Fibroblast of villous mesenchyme (primary cell): ENCODE results near the gene KRTAP10-10. TPM values are rescaled to one million over a fixed set of nuclear protein-coding genes. Genes with fewer than 3 reads are reported as not detected.
"Not testable (repeated sequence)": the region's sequence is repeated elsewhere in the genome, so short reads cannot be mapped to it uniquely, and the experiment has no call there.

Experiments
- DNase-seq: peaks from one replicate; pipeline ENCODE4 v3.0.0-alpha.2; 2010; ENCODE audit warnings: low read depth
- H3K4me3 ChIP-seq: 2 replicates; pipeline ENCODE4 v1.5.1; 2011; ENCODE audit warnings: low read depth, mild to moderate bottlenecking, low read length
- total RNA-seq: library from RNA; depleted of rRNA; stranded (reverse); fragments of >200 nt; gene quantifications from 2 replicates; pipeline ENCODE4 v1.2.3, GENCODE V29; 2012
- TF ChIP-seq, protein P1 (sequence below): IDR thresholded peaks from 2 replicates; pipeline ENCODE4 v1.5.1; 2012; ENCODE audit warnings: low read depth, mild to moderate bottlenecking, low read length; ENCODE audit not compliant: insufficient read depth

Gene KRTAP10-10
- total RNA-seq, 1 donor, result not detected

DNA sequence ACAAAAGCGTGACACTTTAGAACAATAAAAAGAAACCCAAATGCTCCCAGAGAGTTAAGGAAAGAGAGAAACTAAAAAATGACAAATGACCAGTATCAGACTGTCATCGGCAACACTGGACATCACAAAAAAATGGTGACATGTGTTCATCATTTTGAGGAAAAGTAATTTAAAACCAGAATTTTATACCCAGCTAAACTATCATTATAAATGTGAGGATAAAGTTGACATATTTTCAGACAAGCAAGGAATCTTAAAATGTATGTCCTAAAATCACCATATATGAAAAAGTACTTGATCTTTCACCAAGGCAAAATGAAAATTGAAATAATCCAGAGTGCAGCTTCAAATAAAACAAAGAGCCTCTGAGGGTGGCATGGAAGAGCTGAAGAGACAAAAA lies 7.7 kb downstream of the KRTAP10-10 start:
- H3K4me3 ChIP-seq, result no peak overlapping the region
- no peak for DNase-seq
- TF ChIP-seq, protein P1, sequence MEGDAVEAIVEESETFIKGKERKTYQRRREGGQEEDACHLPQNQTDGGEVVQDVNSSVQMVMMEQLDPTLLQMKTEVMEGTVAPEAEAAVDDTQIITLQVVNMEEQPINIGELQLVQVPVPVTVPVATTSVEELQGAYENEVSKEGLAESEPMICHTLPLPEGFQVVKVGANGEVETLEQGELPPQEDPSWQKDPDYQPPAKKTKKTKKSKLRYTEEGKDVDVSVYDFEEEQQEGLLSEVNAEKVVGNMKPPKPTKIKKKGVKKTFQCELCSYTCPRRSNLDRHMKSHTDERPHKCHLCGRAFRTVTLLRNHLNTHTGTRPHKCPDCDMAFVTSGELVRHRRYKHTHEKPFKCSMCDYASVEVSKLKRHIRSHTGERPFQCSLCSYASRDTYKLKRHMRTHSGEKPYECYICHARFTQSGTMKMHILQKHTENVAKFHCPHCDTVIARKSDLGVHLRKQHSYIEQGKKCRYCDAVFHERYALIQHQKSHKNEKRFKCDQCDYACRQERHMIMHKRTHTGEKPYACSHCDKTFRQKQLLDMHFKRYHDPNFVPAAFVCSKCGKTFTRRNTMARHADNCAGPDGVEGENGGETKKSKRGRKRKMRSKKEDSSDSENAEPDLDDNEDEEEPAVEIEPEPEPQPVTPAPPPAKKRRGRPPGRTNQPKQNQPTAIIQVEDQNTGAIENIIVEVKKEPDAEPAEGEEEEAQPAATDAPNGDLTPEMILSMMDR, result no peak

- not testable (repeated sequence) for DNase-seq, H3K4me3 ChIP-seq
Measured at GRCh38 chr21:44646366-44647221, 9.4 kb downstream of the KRTAP10-10 start, which contains the start of gene KRTAP10-11. Gene KRTAP10-11, plus strand, starts transcription at chr21:44646414. Its CDS starts 45 bp downstream, at chr21:44646459.

- no peak for DNase-seq
- no peak overlapping the region for H3K4me3 ChIP-seq
Measured at GRCh38 chr21:44647222-44647552, 10.0 kb downstream of the KRTAP10-10 start.

GRCh38 chr21:44648557-44649311 lies 11.6 kb downstream of the KRTAP10-10 start:
- no peak overlapping the region for H3K4me3 ChIP-seq
- DNase-seq, result no peak
- TF ChIP-seq, protein P1, result no peak

More at GRCh38 chr21:44647222-44647552, 10.0 kb downstream of the KRTAP10-10 start:
- TF ChIP-seq, protein P1, result no peak

DNA sequence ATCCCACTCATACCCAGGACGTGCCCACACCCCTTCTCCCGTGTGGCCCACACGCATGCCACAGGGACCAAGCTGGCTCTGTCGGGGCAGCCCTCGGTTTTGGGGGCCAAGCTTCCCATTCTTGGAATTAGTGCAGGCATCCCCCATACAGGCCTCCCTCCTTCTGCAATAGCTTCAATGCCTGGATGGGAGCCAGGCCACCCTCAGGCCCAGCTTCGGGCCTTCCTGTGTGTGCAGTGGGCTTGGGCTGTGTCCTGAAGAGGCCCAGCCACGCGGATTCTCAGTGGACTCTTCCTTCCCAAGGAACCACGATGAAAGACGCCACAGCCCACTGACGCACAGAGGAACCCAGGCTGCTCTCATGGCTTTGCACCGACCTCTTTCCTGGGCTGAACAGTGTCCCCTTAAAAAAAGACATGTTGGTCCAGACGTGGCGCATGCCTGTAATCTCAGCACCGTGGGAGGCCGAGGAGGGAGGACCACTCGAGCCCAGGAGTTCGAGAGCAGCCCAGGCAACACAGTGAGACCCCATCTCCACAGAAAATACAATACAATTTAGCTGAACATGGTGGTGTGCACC lies 12.5 kb downstream of the KRTAP10-10 start:
- DNase-seq, result no peak
- no peak overlapping the region for H3K4me3 ChIP-seq
- TF ChIP-seq, protein P1, result no peak

DNA sequence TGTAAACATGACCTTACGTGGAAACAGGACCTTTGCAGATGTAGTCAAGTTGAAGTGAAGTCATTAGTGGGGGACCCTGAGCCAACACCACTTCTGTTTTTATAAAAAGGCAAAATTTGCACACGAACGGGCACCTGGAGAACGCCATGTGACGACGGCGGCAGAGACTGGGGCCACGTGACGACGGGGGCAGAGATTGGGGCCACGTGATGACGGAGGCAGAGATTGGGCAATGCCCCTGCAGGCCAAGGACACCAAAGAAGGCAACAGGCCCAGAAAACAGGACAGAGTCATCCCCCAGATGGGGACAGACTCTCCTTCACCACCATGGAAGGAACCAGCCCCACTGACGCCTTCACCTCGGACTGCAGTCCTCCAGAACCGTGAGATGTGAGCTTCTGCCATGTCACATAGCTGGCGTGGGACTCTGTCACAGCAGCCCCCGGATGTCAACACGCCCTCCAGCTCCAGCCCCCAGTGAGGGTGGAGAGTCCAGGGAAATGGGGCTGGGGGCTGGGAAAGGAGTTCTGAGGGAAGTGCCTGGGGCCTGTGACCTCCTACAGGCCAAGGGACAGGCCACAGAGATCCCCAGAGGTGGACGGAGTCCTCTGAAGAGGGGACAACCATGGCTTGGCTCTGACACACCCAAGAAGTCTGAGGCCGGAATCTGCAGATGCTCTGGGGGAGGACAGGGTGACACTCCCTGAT lies 13.3 kb downstream of the KRTAP10-10 start:
- DNase-seq, result no peak
- H3K4me3 ChIP-seq, result no peak overlapping the region
- TF ChIP-seq, protein P1, result no peak
